Loucy (cell line): ENCODE measurements around the gene MYCBP2.

Experiments
- EZH2phosphoT487 ChIP-seq: fragments of 200-600 bp; IDR thresholded peaks from 2 replicates; pipeline ENCODE4 v1.6.1; 2018; ENCODE audit warnings: antibody characterized with exemption, mild to moderate bottlenecking, moderate library complexity, borderline replicate concordance
- TF ChIP-seq, protein P1 (sequence below): fragments of 200-600 bp; sonication (generic); conservative IDR thresholded peaks from 2 replicates; pipeline ENCODE4 v1.5.1; 2014; ENCODE audit warnings: mild to moderate bottlenecking, antibody characterized with exemption, low read length

DNA sequence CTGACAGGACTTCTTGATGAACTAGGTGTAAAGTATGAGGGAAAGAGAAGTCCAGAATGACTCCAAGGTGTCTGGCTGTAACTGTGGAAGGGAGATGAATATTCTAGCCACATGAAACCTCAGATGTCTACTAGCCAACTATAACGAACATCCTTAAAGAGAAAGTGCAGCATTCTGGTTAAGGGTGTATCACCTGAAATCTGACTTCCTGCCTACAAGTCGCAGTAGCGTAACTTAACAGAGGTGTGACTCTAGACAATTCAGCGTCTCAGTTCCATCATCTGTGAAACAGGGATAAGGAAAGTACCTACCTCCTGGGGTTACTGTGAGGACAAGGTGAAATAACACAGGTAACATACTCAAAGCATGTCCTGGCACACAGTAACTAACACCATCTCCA is 154.2 kb downstream of the MYCBP2 start:
- TF ChIP-seq, protein P1, sequence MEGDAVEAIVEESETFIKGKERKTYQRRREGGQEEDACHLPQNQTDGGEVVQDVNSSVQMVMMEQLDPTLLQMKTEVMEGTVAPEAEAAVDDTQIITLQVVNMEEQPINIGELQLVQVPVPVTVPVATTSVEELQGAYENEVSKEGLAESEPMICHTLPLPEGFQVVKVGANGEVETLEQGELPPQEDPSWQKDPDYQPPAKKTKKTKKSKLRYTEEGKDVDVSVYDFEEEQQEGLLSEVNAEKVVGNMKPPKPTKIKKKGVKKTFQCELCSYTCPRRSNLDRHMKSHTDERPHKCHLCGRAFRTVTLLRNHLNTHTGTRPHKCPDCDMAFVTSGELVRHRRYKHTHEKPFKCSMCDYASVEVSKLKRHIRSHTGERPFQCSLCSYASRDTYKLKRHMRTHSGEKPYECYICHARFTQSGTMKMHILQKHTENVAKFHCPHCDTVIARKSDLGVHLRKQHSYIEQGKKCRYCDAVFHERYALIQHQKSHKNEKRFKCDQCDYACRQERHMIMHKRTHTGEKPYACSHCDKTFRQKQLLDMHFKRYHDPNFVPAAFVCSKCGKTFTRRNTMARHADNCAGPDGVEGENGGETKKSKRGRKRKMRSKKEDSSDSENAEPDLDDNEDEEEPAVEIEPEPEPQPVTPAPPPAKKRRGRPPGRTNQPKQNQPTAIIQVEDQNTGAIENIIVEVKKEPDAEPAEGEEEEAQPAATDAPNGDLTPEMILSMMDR = no peak
- no peak for TF ChIP-seq EZH2phosphoT487
